ENCODE measurements around the gene RPL18. TPM values are rescaled to one million over a fixed set of nuclear protein-coding genes. Genes with fewer than 3 reads are reported as not detected.

The RPL18 gene
- total and polyA plus RNA-seq, 9 of the 15 experiments (the other 6 are each of a cell fraction or from before 2014, with no cell fraction given), result 312 to 2,635 (median 1,653) TPM

GRCh38 chr19:48618916-48619691 lies at the start of gene RPL18, which contains the start of gene SPHK2 (continued):
- TF ChIP-seq, protein P1, sequence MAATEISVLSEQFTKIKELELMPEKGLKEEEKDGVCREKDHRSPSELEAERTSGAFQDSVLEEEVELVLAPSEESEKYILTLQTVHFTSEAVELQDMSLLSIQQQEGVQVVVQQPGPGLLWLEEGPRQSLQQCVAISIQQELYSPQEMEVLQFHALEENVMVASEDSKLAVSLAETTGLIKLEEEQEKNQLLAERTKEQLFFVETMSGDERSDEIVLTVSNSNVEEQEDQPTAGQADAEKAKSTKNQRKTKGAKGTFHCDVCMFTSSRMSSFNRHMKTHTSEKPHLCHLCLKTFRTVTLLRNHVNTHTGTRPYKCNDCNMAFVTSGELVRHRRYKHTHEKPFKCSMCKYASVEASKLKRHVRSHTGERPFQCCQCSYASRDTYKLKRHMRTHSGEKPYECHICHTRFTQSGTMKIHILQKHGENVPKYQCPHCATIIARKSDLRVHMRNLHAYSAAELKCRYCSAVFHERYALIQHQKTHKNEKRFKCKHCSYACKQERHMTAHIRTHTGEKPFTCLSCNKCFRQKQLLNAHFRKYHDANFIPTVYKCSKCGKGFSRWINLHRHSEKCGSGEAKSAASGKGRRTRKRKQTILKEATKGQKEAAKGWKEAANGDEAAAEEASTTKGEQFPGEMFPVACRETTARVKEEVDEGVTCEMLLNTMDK (IDR thresholded peaks at IDR 0.05; ENCODE audit: borderline replicate concordance, insufficient read depth, low read depth, low read length, poor library complexity, severe bottlenecking), result no peak
- no peak for TF ChIP-seq FOXJ3 (CRISPR knock-in tag; IDR thresholded peaks at IDR 0.05)
- TF ChIP-seq RBM17 (IDR thresholded peaks at IDR 0.05; ENCODE audit: borderline replicate concordance, low read depth, low read length), result no peak
- TF ChIP-seq ZBTB33 (CRISPR knock-in tag; IDR thresholded peaks at IDR 0.05), result peak; percentile 90; the same call in 1 of the 2 replicates
- TF ChIP-seq YBX1 (IDR thresholded peaks at IDR 0.05), result no peak
- TF ChIP-seq ERF (CRISPR knock-in tag; IDR thresholded peaks at IDR 0.05), result no peak
- no peak for TF ChIP-seq ZNF707 (CRISPR knock-in tag; conservative IDR thresholded peaks at IDR 0.05)
- TF ChIP-seq POLR2H (tag; IDR thresholded peaks at IDR 0.05; ENCODE audit: low read depth), result peak; percentile 97
- TF ChIP-seq NONO (IDR thresholded peaks at IDR 0.05; ENCODE audit: low read depth in 2 of 2, low read length in 1 of 2), result no peak
- TF ChIP-seq IRF1 (CRISPR knock-in tag; IDR thresholded peaks at IDR 0.05; ENCODE audit: borderline replicate concordance), result no peak
- TF ChIP-seq, protein P2, sequence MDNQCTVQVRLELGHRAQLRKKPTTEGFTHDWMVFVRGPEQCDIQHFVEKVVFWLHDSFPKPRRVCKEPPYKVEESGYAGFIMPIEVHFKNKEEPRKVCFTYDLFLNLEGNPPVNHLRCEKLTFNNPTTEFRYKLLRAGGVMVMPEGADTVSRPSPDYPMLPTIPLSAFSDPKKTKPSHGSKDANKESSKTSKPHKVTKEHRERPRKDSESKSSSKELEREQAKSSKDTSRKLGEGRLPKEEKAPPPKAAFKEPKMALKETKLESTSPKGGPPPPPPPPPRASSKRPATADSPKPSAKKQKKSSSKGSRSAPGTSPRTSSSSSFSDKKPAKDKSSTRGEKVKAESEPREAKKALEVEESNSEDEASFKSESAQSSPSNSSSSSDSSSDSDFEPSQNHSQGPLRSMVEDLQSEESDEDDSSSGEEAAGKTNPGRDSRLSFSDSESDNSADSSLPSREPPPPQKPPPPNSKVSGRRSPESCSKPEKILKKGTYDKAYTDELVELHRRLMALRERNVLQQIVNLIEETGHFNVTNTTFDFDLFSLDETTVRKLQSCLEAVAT (IDR thresholded peaks at IDR 0.05), result peak; percentile 64 to 93; a peak in 3 of 4 replicates
- TF ChIP-seq ZNF232 (CRISPR knock-in tag; IDR thresholded peaks at IDR 0.05), result no peak

All from K562 (cell line).